Measurements from ENCODE around the gene PITPNM3.

PITPNM3 gene

DNA sequence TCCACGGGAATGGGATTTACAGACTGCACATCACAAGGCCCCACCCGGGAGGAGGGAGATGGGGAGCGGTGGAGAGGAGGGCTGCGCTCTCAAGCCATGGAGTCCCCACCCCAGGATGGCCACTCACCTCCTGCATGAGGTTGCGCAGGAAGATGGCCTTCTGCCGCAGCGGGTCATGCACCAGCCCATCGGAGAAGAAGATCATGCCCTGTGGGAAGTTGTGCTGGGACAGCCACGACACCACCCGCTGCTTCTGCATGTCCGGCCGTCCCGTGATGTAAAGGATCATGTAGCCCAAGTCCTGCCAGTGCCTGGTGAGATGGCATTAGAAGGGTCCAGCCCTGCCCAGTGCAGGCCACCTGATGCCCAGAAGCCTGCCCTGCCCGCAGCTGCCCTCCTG lies 95.1 kb downstream of the PITPNM3 start:
- no peak overlapping the region for H3K9ac ChIP-seq
- TF ChIP-seq, protein P1, sequence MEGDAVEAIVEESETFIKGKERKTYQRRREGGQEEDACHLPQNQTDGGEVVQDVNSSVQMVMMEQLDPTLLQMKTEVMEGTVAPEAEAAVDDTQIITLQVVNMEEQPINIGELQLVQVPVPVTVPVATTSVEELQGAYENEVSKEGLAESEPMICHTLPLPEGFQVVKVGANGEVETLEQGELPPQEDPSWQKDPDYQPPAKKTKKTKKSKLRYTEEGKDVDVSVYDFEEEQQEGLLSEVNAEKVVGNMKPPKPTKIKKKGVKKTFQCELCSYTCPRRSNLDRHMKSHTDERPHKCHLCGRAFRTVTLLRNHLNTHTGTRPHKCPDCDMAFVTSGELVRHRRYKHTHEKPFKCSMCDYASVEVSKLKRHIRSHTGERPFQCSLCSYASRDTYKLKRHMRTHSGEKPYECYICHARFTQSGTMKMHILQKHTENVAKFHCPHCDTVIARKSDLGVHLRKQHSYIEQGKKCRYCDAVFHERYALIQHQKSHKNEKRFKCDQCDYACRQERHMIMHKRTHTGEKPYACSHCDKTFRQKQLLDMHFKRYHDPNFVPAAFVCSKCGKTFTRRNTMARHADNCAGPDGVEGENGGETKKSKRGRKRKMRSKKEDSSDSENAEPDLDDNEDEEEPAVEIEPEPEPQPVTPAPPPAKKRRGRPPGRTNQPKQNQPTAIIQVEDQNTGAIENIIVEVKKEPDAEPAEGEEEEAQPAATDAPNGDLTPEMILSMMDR (IDR thresholded peaks at IDR 0.05): no peak
- H3K27ac ChIP-seq: no peak overlapping the region
- H3K79me2 ChIP-seq: no peaks in the 10 kb centered on the region
- no peak overlapping the region for H3K4me2 ChIP-seq (ENCODE audit: low read length)
- no peak overlapping the region for H2AFZ ChIP-seq
- no peaks in the 10 kb centered on the region for H3K36me3 ChIP-seq (ENCODE audit: control insufficient read depth, insufficient read depth, low read length)
- H3K4me3 ChIP-seq (ENCODE audit: low read depth, low read length): no peak overlapping the region
- H3K4me1 ChIP-seq: no peaks in the 10 kb centered on the region
- no peaks in the 10 kb centered on the region for H3K9me3 ChIP-seq (ENCODE audit: control insufficient read depth, low read length)
- no peaks in the 10 kb centered on the region for H3K27me3 ChIP-seq (ENCODE audit: control insufficient read depth, insufficient read depth, low read length)

DNA sequence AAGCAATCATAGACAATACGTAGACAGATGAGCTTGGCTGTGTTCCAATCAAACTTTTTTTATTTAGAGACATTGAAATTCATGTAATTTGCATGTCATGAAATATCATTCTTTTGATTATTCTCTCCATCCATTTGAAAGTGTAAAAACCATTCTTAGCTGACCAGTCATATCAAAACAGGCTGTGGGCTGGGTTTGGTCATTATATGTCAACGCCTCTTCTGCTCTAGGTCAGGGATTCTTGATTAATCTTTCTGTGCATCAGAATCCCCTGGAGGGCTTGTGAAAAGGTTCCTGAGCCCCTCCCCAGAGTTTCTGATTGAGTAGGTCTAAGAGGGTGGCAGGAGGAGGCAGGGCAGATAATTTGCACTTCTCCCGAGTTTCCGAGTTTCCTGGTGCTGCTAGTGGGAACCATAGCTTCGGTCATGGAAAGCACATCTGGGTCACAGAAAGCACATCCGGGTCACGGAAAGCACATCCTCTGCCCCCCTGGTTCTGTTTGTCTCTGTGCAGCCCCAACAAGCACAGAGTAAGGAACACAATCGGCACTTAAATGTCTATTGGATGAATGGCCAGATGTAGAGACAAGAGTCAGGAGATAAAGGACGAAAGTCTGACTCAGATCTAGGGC lies 95.7 kb downstream of the PITPNM3 start:
- Histone ChIP-seq H3K36me3 (ENCODE audit: control insufficient read depth, insufficient read depth, low read length) (no peaks in the 10 kb centered on the region), H3K4me3 (ENCODE audit: low read depth, low read length) (no peak overlapping the region), H3K4me2 (ENCODE audit: low read length) (no peak overlapping the region), H3K9me3 (ENCODE audit: control insufficient read depth, low read length) (no peaks in the 10 kb centered on the region), H3K27me3 (ENCODE audit: control insufficient read depth, insufficient read depth, low read length) (no peaks in the 10 kb centered on the region), H3K27ac (no peak overlapping the region), H3K9ac (no peak overlapping the region), H3K4me1 (no peaks in the 10 kb centered on the region), H2AFZ (no peak overlapping the region), H3K79me2 (no peaks in the 10 kb centered on the region)
- TF ChIP-seq, protein P1 (IDR thresholded peaks at IDR 0.05): no peak

DNA sequence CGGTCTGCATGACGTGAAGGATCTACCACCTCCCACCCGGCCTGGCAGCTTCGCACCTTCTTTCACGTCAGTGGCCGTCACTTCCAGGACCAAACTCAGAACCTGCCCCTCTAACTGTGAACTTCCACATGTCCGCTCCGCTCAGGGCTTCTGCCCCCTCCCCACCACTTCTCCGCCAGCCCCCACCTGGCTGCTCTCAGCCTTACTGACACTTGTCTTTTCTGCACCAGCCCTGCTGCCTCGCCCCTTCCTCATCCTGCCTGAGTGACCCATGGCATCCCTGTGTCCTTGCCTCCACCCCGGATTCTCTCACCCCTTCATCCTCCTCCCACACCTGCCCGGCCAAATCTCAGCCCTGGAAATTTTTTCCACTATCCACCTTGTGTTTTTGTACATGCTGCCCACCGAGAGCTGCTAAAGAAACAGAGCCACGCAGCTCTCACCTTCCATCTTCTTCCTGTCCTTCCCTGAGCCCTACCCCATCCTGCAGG lies 97.8 kb downstream of the PITPNM3 start:
- Histone ChIP-seq H3K27ac (no peak overlapping the region), H3K9ac (no peak overlapping the region), H2AFZ (no peak overlapping the region), H3K4me1 (no peaks in the 10 kb centered on the region), H3K4me3 (ENCODE audit: low read depth, low read length) (no peak overlapping the region), H3K79me2 (no peaks in the 10 kb centered on the region), H3K36me3 (ENCODE audit: control insufficient read depth, insufficient read depth, low read length) (no peaks in the 10 kb centered on the region), H3K9me3 (ENCODE audit: control insufficient read depth, low read length) (no peaks in the 10 kb centered on the region), H3K4me2 (ENCODE audit: low read length) (no peak overlapping the region), H3K27me3 (ENCODE audit: control insufficient read depth, insufficient read depth, low read length) (no peaks in the 10 kb centered on the region)
- TF ChIP-seq, protein P1 (IDR thresholded peaks at IDR 0.05): no peak

DNA sequence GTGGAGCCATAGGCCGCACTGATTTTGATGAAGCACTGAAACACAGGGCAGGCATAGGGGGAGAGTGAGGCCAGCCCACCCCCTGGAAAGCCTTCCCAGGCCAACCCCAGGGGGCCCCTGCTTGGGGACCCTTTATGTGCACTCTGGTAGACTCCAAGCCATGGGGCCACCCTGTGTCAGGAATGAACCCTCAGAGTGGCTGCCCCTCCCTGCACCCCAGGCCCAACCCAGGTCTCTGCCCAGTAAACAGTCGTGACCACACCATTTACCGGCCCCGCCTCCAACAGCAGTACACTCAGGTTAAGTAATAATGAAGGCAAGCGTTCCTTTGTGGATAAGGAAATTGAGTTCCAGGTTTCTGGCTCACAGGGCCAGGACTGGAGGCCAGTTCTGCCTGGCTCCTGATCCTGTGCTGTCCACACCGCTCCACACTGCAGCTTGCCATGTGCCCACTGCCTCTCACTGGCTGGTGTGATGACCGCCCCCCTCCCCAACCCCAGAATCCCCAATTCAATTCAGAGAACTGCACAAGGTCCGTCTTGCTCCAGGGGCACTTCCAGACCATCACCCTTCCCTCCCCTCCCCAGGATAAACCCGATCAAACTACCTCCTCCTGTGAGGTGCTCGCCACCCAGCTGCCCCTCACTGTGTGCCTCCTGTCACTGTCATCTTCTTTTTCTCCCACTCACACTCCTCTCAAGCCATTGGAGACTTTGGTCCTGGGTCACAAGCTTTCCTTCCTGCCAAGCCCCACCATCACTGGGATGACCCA lies 98.5 kb downstream of the PITPNM3 start:
- H3K36me3 ChIP-seq (ENCODE audit: control insufficient read depth, insufficient read depth, low read length): no peaks in the 10 kb centered on the region
- no peaks in the 10 kb centered on the region for H3K79me2 ChIP-seq
- no peaks in the 10 kb centered on the region for H3K27me3 ChIP-seq (ENCODE audit: control insufficient read depth, insufficient read depth, low read length)
- no peak overlapping the region for H2AFZ ChIP-seq
- H3K9me3 ChIP-seq (ENCODE audit: control insufficient read depth, low read length): no peaks in the 10 kb centered on the region
- no peak overlapping the region for H3K4me2 ChIP-seq (ENCODE audit: low read length)
- TF ChIP-seq, protein P1 (IDR thresholded peaks at IDR 0.05): no peak
- H3K9ac ChIP-seq: no peak overlapping the region
- no peak overlapping the region for H3K27ac ChIP-seq
- no peaks in the 10 kb centered on the region for H3K4me1 ChIP-seq
- H3K4me3 ChIP-seq (ENCODE audit: low read depth, low read length): no peak overlapping the region
